Fibroblast of lung (primary cell): Measurements from ENCODE around the gene RNF38. TPM values are rescaled to one million over a fixed set of nuclear protein-coding genes. Genes with fewer than 3 reads are reported as not detected.
"Not testable (repeated sequence)": the region's sequence is repeated elsewhere in the genome, so short reads cannot be mapped to it uniquely, and the experiment has no call there.

Source experiments
- DNase-seq, 2 donors: peaks; one replicate each; pipeline versions ENCODE4 v3.0.0 to v3.0.0-alpha.2; 2010; ENCODE audit warnings: low read depth in 2 of 2
- H2AFZ ChIP-seq: 2 replicates; pipeline ENCODE4 v1.5.1; 2012; ENCODE audit warnings: low read length, control low read depth, inconsistent platforms
- H3K27ac ChIP-seq: 2 replicates; pipeline ENCODE4 v1.5.1; 2011; ENCODE audit warnings: low read length, control low read depth; ENCODE audit not compliant: insufficient read depth
- H3K27me3 ChIP-seq: 2 replicates; pipeline ENCODE4 v1.5.1; 2011; ENCODE audit warnings: mild to moderate bottlenecking, low read length; ENCODE audit not compliant: control insufficient read depth, insufficient read depth
- H3K36me3 ChIP-seq: 2 replicates; pipeline ENCODE4 v1.5.1; 2011; ENCODE audit warnings: low read length; ENCODE audit not compliant: control insufficient read depth, insufficient read depth
- H3K4me1 ChIP-seq: 2 replicates; pipeline ENCODE4 v1.5.1; 2011; ENCODE audit warnings: low read length; ENCODE audit not compliant: control insufficient read depth, insufficient read depth; ENCODE audit errors: extremely low read depth
- H3K4me2 ChIP-seq: 2 replicates; pipeline ENCODE4 v1.5.1; 2011; ENCODE audit warnings: low read length, control low read depth; ENCODE audit not compliant: insufficient read depth; ENCODE audit errors: extremely low read depth
- H3K4me3 ChIP-seq, 4 experiments: fragments of 200-600 bp in 1 of 4; sonication (generic) in 1 of 4; replicated peaks in 1 of 4; 2 replicates each; pipeline ENCODE4 v1.5.1; 2011 to 2016; ENCODE audit warnings: low read length in 4 of 4, low read depth in 3 of 4, mild to moderate bottlenecking in 3 of 4, control low read depth in 2 of 4, inconsistent platforms in 1 of 4, mixed read lengths in 1 of 4; ENCODE audit not compliant: insufficient read depth in 1 of 4; ENCODE audit errors: control extremely low read depth in 1 of 4
- H3K79me2 ChIP-seq: 2 replicates; pipeline ENCODE4 v1.5.1; 2012; ENCODE audit warnings: mild to moderate bottlenecking, low read length, inconsistent platforms; ENCODE audit not compliant: control insufficient read depth, insufficient read depth
- H3K9ac ChIP-seq: 2 replicates; pipeline ENCODE4 v1.5.1; 2011; ENCODE audit warnings: mild to moderate bottlenecking, low read length, control low read depth; ENCODE audit not compliant: insufficient read depth
- H3K9me3 ChIP-seq: 2 replicates; pipeline ENCODE4 v1.5.1; 2012; ENCODE audit warnings: low read depth, low read length; ENCODE audit not compliant: control insufficient read depth, insufficient read depth
- H4K20me1 ChIP-seq: 2 replicates; pipeline ENCODE4 v1.5.1; 2011; ENCODE audit warnings: low read length; ENCODE audit not compliant: control insufficient read depth, insufficient read depth; ENCODE audit errors: extremely low read depth
- CTCF ChIP-seq, 2 donors: IDR thresholded peaks in 1 of 2; conservative IDR thresholded peaks in 1 of 2; 1 replicate in 1 of 2; 2 replicates in 1 of 2; pipeline ENCODE4 v1.5.1; 2011 to 2012; ENCODE audit warnings: low read length in 2 of 2, control low read depth in 1 of 2, inconsistent platforms in 1 of 2, low read depth in 1 of 2, mild to moderate bottlenecking in 1 of 2
- EZH2 ChIP-seq: IDR thresholded peaks from 2 replicates; pipeline ENCODE4 v1.5.1; 2012; ENCODE audit warnings: low read length, control low read depth, mild to moderate bottlenecking; ENCODE audit errors: missing control alignments
- polyA plus RNA-seq, 2 donors: library from polyadenylated mRNA; depleted of rRNA in 1 of 2; stranded (reverse) in 1 of 2; unstranded in 1 of 2; fragments of >200 nt; gene quantifications; 2 replicates each; pipeline ENCODE4 v1.2.1, GENCODE V29; 2011 to 2012; ENCODE audit warnings: missing spikeins in 1 of 2
- total RNA-seq: library from RNA; depleted of rRNA; stranded (reverse); fragments of >200 nt; gene quantifications from 2 replicates; pipeline ENCODE4 v1.2.1, GENCODE V29; 2014

The RNF38 gene
- total and polyA plus RNA-seq, 2 donors (not counting 1 experiment from before 2014, with no cell fraction given): 8.9 to 18.8 TPM

GRCh38 chr9:36301227-36301626 lies 98.8 kb downstream of the RNF38 start:
- Histone ChIP-seq H3K4me1 (no peaks in the 10 kb centered on the region), H3K4me3 (no peak overlapping the region), H3K4me2 (no peak overlapping the region), H2AFZ (no peak overlapping the region), H3K9me3 (no peaks in the 10 kb centered on the region), H3K36me3 (no peaks in the 10 kb centered on the region), H3K9ac (no peak overlapping the region), H4K20me1 (no peaks in the 10 kb centered on the region), H3K27ac (no peak overlapping the region), H3K79me2 (no peaks in the 10 kb centered on the region), H3K27me3 (no peaks in the 10 kb centered on the region)
- no peak for DNase-seq
- no peak for TF ChIP-seq CTCF (conservative IDR thresholded peaks at IDR 0.05 in 1 of 2, IDR thresholded peaks at IDR 0.05 in 1 of 2; ENCODE audit: low read depth in 1 of 2, low read length in 2 of 2)
- TF ChIP-seq EZH2: no peak

- H3K79me2 ChIP-seq: no peaks in the 10 kb centered on the region
- DNase-seq: peak in 1 of 2 donors; percentile 88
- no peak overlapping the region for H3K4me3 ChIP-seq
- H3K36me3 ChIP-seq: no peaks in the 10 kb centered on the region
- H3K27ac ChIP-seq: no peak overlapping the region
- no peaks in the 10 kb centered on the region for H3K9me3 ChIP-seq
- TF ChIP-seq EZH2 (no peak), CTCF (conservative IDR thresholded peaks at IDR 0.05 in 1 of 2, IDR thresholded peaks at IDR 0.05 in 1 of 2; ENCODE audit: low read depth in 1 of 2, low read length in 2 of 2) (no peak)
- H4K20me1 ChIP-seq: no peaks in the 10 kb centered on the region
- no peak overlapping the region for H3K4me2 ChIP-seq
- H2AFZ ChIP-seq: no peak overlapping the region
- H3K27me3 ChIP-seq: no peaks in the 10 kb centered on the region
- no peaks in the 10 kb centered on the region for H3K4me1 ChIP-seq
- no peak overlapping the region for H3K9ac ChIP-seq
These were observed 101.5 kb downstream of the RNF38 start for GRCh38 chr9:36298566-36298965.

GRCh38 chr9:36297798-36298197 lies 102.3 kb downstream of the RNF38 start:
- Histone ChIP-seq H3K27ac (no peak overlapping the region), H3K4me3 (no peak overlapping the region), H3K79me2 (no peaks in the 10 kb centered on the region), H3K36me3 (no peaks in the 10 kb centered on the region), H3K9me3 (no peaks in the 10 kb centered on the region), H3K4me2 (no peak overlapping the region), H4K20me1 (no peaks in the 10 kb centered on the region), H2AFZ (no peak overlapping the region), H3K27me3 (no peaks in the 10 kb centered on the region), H3K9ac (no peak overlapping the region), H3K4me1 (no peaks in the 10 kb centered on the region)
- no peak for TF ChIP-seq CTCF (conservative IDR thresholded peaks at IDR 0.05 in 1 of 2, IDR thresholded peaks at IDR 0.05 in 1 of 2; ENCODE audit: low read depth in 1 of 2, low read length in 2 of 2)
- no peak for TF ChIP-seq EZH2
- DNase-seq: no peak

- not testable (repeated sequence) for H2AFZ ChIP-seq, H4K20me1 ChIP-seq, H3K36me3 ChIP-seq, H3K9ac ChIP-seq, H3K4me2 ChIP-seq, H3K4me1 ChIP-seq, H3K79me2 ChIP-seq, H3K9me3 ChIP-seq, DNase-seq, H3K27ac ChIP-seq, H3K4me3 ChIP-seq, H3K27me3 ChIP-seq
These were observed 105.1 kb downstream of the RNF38 start for GRCh38 chr9:36294996-36295395.
